Right lobe of liver (tissue), 6 donors: ENCODE measurements around the gene MYO5B. TPM values are rescaled to one million over a fixed set of nuclear protein-coding genes. Genes with fewer than 3 reads are reported as not detected.

Experiments
- ATAC-seq, 4 donors: fragments of 200-7000 bp; cut with Tn5 transposase; one replicate each; pipeline ENCODE4 v1.9.1; 2020; ENCODE audit warnings: mild to moderate bottlenecking in 4 of 4, moderate library complexity in 4 of 4
- DNase-seq, 3 donors: peaks; one replicate each; pipeline ENCODE4 v3.0.0-alpha.2; 2020
- H3K27ac ChIP-seq, 3 donors: fragments of 200-600 bp; one replicate each; pipeline ENCODE4 v1.8.0; 2022
- H3K27me3 ChIP-seq, 2 donors: fragments of 200-600 bp; one replicate each; pipeline ENCODE4 v1.8.0; 2022
- H3K36me3 ChIP-seq, 4 donors: fragments of 200-600 bp; sonication (generic) in 1 of 4; one replicate each; pipeline versions ENCODE4 v1.5.1 to v1.8.0; 2017 to 2022; ENCODE audit warnings: control low read depth in 1 of 4
- H3K4me1 ChIP-seq, 4 donors: fragments of 200-600 bp; sonication (generic) in 1 of 4; one replicate each; pipeline versions ENCODE4 v1.5.1 to v1.8.0; 2017 to 2022; ENCODE audit warnings: control low read depth in 1 of 4
- H3K4me3 ChIP-seq, 3 donors: fragments of 200-600 bp; one replicate each; pipeline ENCODE4 v1.8.0; 2022
- H3K9me3 ChIP-seq, 4 donors: fragments of 200-600 bp; sonication (generic) in 1 of 4; one replicate each; pipeline versions ENCODE4 v1.5.1 to v1.8.0; 2017 to 2022; ENCODE audit warnings: control low read depth in 1 of 4
- POLR2A ChIP-seq: fragments of 450-650 bp; IDR thresholded peaks from one replicate; pipeline ENCODE4 v1.6.1; 2017; ENCODE audit warnings: antibody characterized with exemption, mild to moderate bottlenecking
- WGBS: methylation state at CpG from one replicate; pipeline ENCODE4 v1.1.6; 2018; ENCODE audit warnings: low coverage, low lambda C conversion rate; ENCODE audit not compliant: insufficient coverage; ENCODE audit errors: missing lambda C conversion rate; 5-methylcytosine and 5-hydroxymethylcytosine counted together
- intact Hi-C, 2 donors: fragments of 100-400 bp; cut with DNase I; formaldehyde crosslinking; loops; one replicate each; pipeline versions ENCODE4 v1.11.2 to v1.14.1; 2022
- total RNA-seq, 6 experiments: library from RNA; depleted of rRNA in 2 of 6; stranded (reverse); fragments of >200 nt in 2 of 6; fragmentation: NEBNext Ultra II Directional in 3 of 6; extraction: Animal tissue kit (Norgen Biotek cat#: 25700) in 3 of 6; gene quantifications; one replicate each; pipeline versions ENCODE4 v1.1.0 to v1.2.4, GENCODE V29; 2016 to 2023
- TF ChIP-seq, protein P1 (sequence below), 4 donors: fragments of 200-600 bp in 3 of 4; fragments of 450-650 bp in 1 of 4; IDR thresholded peaks; one replicate each; pipeline versions ENCODE4 v1.5.1 to v1.8.0; 2016 to 2022; ENCODE audit warnings: antibody characterized with exemption in 4 of 4, mild to moderate bottlenecking in 2 of 4
- donor health status: DM: no; HTN: yes; CAD: no.
- donor health status: DM: no; HTN: no; CAD: no.
- donor health status: DM: no; HTN: no; CAD: no.
- donor health status: DM: no; HTN: yes; CAD: no.
- donor health status: DM: no; HTN: yes; CAD: no.

MYO5B gene
- total RNA-seq, 6 experiments from 2014 or later: 13.4 to 25.1 (median 16.6) TPM

DNA sequence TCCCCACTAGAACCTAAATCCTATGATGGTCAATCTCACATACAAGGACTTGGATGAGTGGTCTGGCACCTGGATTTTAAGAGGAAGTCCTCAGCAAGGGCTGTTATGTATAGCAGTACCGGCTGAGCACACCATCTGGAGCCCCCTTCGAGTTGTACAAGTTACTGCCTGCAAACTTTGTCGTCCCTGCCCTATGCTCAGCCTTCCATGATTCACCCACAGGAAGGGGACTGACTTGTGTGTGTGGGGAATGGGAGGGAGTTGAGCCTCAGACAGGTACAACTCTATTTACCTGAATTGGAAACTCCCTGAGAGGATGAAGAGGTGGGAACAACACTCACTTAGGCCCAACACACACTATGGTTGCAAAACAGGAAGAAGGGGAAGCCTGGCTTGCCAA is 186.6 kb downstream of the MYO5B start:
- ATAC-seq: no peak
- H3K27me3 ChIP-seq: no peaks in the 10 kb centered on the region
- WGBS: 81% methylated on average over 3 of the region's 3 CpGs
- no peak overlapping the region for H3K4me3 ChIP-seq
- no peaks in the 10 kb centered on the region for H3K36me3 ChIP-seq
- TF ChIP-seq POLR2A: no peak
- TF ChIP-seq, protein P1, sequence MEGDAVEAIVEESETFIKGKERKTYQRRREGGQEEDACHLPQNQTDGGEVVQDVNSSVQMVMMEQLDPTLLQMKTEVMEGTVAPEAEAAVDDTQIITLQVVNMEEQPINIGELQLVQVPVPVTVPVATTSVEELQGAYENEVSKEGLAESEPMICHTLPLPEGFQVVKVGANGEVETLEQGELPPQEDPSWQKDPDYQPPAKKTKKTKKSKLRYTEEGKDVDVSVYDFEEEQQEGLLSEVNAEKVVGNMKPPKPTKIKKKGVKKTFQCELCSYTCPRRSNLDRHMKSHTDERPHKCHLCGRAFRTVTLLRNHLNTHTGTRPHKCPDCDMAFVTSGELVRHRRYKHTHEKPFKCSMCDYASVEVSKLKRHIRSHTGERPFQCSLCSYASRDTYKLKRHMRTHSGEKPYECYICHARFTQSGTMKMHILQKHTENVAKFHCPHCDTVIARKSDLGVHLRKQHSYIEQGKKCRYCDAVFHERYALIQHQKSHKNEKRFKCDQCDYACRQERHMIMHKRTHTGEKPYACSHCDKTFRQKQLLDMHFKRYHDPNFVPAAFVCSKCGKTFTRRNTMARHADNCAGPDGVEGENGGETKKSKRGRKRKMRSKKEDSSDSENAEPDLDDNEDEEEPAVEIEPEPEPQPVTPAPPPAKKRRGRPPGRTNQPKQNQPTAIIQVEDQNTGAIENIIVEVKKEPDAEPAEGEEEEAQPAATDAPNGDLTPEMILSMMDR (IDR thresholded peaks at IDR 0.05): no peak
- no peak overlapping the region for H3K27ac ChIP-seq
- no peaks in the 10 kb centered on the region for H3K9me3 ChIP-seq
- H3K4me1 ChIP-seq: no peaks in the 10 kb centered on the region
- no peak for DNase-seq
- intact Hi-C loops: no loop called here

GRCh38 chr18:50006470-50007046 is 188.4 kb downstream of the MYO5B start:
- Histone ChIP-seq H3K27ac (no peak overlapping the region), H3K4me3 (no peak overlapping the region), H3K36me3 (no peaks in the 10 kb centered on the region), H3K4me1 (no peaks in the 10 kb centered on the region), H3K9me3 (no peaks in the 10 kb centered on the region), H3K27me3 (no peaks in the 10 kb centered on the region)
- ATAC-seq: no peak
- no peak for DNase-seq
- TF ChIP-seq, protein P1 (IDR thresholded peaks at IDR 0.05): no peak
- TF ChIP-seq POLR2A: no peak
- WGBS: no CpG with 5 or more reads among the region's 2 CpGs
- intact Hi-C loops: no loop called here

- no peaks in the 10 kb centered on the region for H3K27me3 ChIP-seq
- TF ChIP-seq, protein P1 (IDR thresholded peaks at IDR 0.05): no peak
- TF ChIP-seq POLR2A: no peak
- H3K9me3 ChIP-seq: no peaks in the 10 kb centered on the region
- H3K4me1 ChIP-seq: no peaks in the 10 kb centered on the region
- H3K36me3 ChIP-seq: no peaks in the 10 kb centered on the region
- no peak overlapping the region for H3K4me3 ChIP-seq
- ATAC-seq: peak in 1 of 4 donors; percentile 44
- H3K27ac ChIP-seq: no peak overlapping the region
- WGBS: 65% methylated on average over 4 of the region's 4 CpGs
- no peak for DNase-seq
- intact Hi-C loops: no loop called here
Observed at GRCh38 chr18:50004013-50004412, 190.9 kb downstream of the MYO5B start.

DNA sequence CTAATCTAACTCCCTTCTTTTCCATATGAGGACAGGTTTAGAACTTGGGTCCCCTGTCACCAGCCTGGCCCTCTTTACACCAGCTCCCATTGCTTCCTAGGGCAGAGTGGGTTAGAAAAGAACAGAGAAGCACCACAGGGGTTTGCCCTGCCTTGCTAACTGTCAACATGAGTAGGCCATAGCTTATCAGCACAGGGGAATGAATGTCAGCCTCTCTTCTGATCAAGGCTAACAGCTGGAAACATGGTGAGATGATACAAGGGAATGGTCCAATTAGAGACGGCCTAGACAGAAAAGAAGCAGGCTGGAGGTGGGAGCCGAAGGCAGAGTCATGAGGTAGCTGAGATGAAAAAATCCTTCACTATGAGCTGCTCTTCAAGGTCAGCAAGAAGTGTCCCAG is 192.2 kb downstream of the MYO5B start:
- Histone ChIP-seq H3K9me3 (no peaks in the 10 kb centered on the region), H3K27me3 (no peaks in the 10 kb centered on the region), H3K4me1 (no peaks in the 10 kb centered on the region), H3K36me3 (no peaks in the 10 kb centered on the region), H3K4me3 (no peak overlapping the region), H3K27ac (no peak overlapping the region)
- no peak for DNase-seq
- intact Hi-C loops: no loop called here
- no peak for ATAC-seq
- 58% methylated on average over 2 of the region's 2 CpGs for WGBS
- no peak for TF ChIP-seq POLR2A
- TF ChIP-seq, protein P1 (IDR thresholded peaks at IDR 0.05): no peak

- ATAC-seq (no peak), DNase-seq (no peak)
- WGBS: 83% methylated on average over 5 of the region's 5 CpGs
- intact Hi-C loops: no loop called here
- TF ChIP-seq, protein P1 (IDR thresholded peaks at IDR 0.05): no peak
- no peak for TF ChIP-seq POLR2A
- H3K9me3 ChIP-seq: no peaks in the 10 kb centered on the region
- no peak overlapping the region for H3K27ac ChIP-seq
- H3K4me1 ChIP-seq: no peaks in the 10 kb centered on the region
- no peaks in the 10 kb centered on the region for H3K27me3 ChIP-seq
- H3K4me3 ChIP-seq: no peak overlapping the region
- no peaks in the 10 kb centered on the region for H3K36me3 ChIP-seq
Observed at GRCh38 chr18:50000227-50000626, 194.7 kb downstream of the MYO5B start.
